ENCODE data around the gene PDIA2. TPM values are rescaled to one million over a fixed set of nuclear protein-coding genes. Genes with fewer than 3 reads are reported as not detected.

PDIA2 gene
- total and polyA plus RNA-seq, 2 donors (not counting 3 experiments of a cell fraction or from before 2014, with no cell fraction given): 0.63 TPM; not detected in 1

- no peaks in the 10 kb centered on the region for H4K20me1 ChIP-seq (replicated peaks; ENCODE audit: control insufficient read depth, extremely low read depth, insufficient read depth, low read length)
- no peak overlapping the region for H3K4me3 ChIP-seq (replicated peaks in 1 of 3; ENCODE audit: insufficient read depth in 1 of 3, low read depth in 1 of 3, low read length in 3 of 3)
- intact Hi-C loops (cut with micrococcal nuclease) (no loop called here), dilution Hi-C loops (cut with MboI; ENCODE audit: extremely low pct_ligation_motif_present, low sequenced_read_pairs) (no loop called here)
- H3K9ac ChIP-seq (replicated peaks; ENCODE audit: extremely low read depth, insufficient read depth, low read length): no peak overlapping the region
- no peaks in the 10 kb centered on the region for H3K9me1 ChIP-seq (replicated peaks; ENCODE audit: control insufficient read depth, extremely low read depth, insufficient read depth, low read length)
- ChIA-PET CTCF (interaction anchor here (1.4 kb wide), 1 partner anchor 15 kb away, joined by 3 read pairs; no protein-coding TSS in a partner anchor), POLR2A (no interaction called here)
- no peak overlapping the region for H3K27ac ChIP-seq (ENCODE audit: insufficient read depth, low read depth, low read length)
- BruUV-seq (replicated peaks): no TSS peak
- H2AFZ ChIP-seq (ENCODE audit: low read depth, low read length): no peak overlapping the region
- H3K4me2 ChIP-seq (ENCODE audit: insufficient read depth, low read length): no peak overlapping the region
- FAIRE-seq (no peak), DNase-seq (ENCODE audit: low read depth, low spot score) (no peak)
- no peaks in the 10 kb centered on the region for H3K27me3 ChIP-seq (ENCODE audit: control insufficient read depth in 2 of 2, insufficient read depth in 2 of 2, low read length in 2 of 2)
- peaks cover 10% of the 10 kb centered on the region for H3K4me1 ChIP-seq (ENCODE audit: control insufficient read depth, extremely low read depth, insufficient read depth, low read length)
- TF ChIP-seq FOS (IDR thresholded peaks at IDR 0.05; ENCODE audit: borderline replicate concordance, insufficient read depth, low read length) (no peak), GATA2 (IDR thresholded peaks at IDR 0.05; ENCODE audit: insufficient read depth, insufficient read length, low read depth, low read length) (no peak), MAX (IDR thresholded peaks at IDR 0.05; ENCODE audit: insufficient read depth, insufficient read length) (no peak), POLR2A (IDR thresholded peaks at IDR 0.05; ENCODE audit: low read depth, low read length) (no peak), EZH2 (IDR thresholded peaks at IDR 0.05; ENCODE audit: borderline replicate concordance, low read depth, low read length, severe bottlenecking) (no peak), JUN (IDR thresholded peaks at IDR 0.05; ENCODE audit: borderline replicate concordance, insufficient read depth, insufficient read length, low read depth) (no peak), POLR2AphosphoS5 (IDR thresholded peaks at IDR 0.05; ENCODE audit: insufficient read depth, low read depth, low read length) (no peak), CTCF (IDR thresholded peaks at IDR 0.05; ENCODE audit: extremely low read depth in 1 of 2, insufficient read depth in 1 of 2, low read depth in 1 of 2, low read length in 2 of 2) (no peak), MYC (IDR thresholded peaks at IDR 0.05; ENCODE audit: low read depth, low read length) (no peak)
- no peaks in the 10 kb centered on the region for H3K9me3 ChIP-seq (replicated peaks; ENCODE audit: control insufficient read depth, insufficient read depth, low read length)
- H3K79me2 ChIP-seq (ENCODE audit: control insufficient read depth, insufficient read depth, low read length): peaks cover 68% of the 10 kb centered on the region
- H3K36me3 ChIP-seq (ENCODE audit: control insufficient read depth in 2 of 2, extremely low read depth in 1 of 2, insufficient read depth in 2 of 2, low read length in 2 of 2): peaks cover 0 to 2% of the 10 kb centered on the region in 2 experiments
Observed at GRCh38 chr16:322476-323143, 39.6 kb downstream of the PDIA2 start.
